Measurements from ENCODE around the gene SLC36A2.

GRCh38 chr5:151344088-151344487 is 3.3 kb downstream of the SLC36A2 start:
- TF ChIP-seq CTCF (conservative IDR thresholded peaks at IDR 0.05) (no peak), ZFX (IDR thresholded peaks at IDR 0.05) (no peak)

Measured in C4-2B (cell line).